B cell (primary cell): Measurements from ENCODE around the gene SLC25A38. TPM values are rescaled to one million over a fixed set of nuclear protein-coding genes. Genes with fewer than 3 reads are reported as not detected.

Source experiments
- ATAC-seq: fragments of 200-7000 bp; cut with Tn5 transposase; one replicate; pipeline ENCODE4 v1.10.0; 2021; ENCODE audit warnings: low read depth, mild to moderate bottlenecking, moderate number of reproducible peaks, moderate library complexity
- CTCF ChIA-PET: fragments of 350-600 bp; sonication (Branson Sonifier 250); formaldehyde crosslinking; loops from one replicate; lab custom pipeline; 2021; ENCODE audit warnings: antibody characterized with exemption, inconsistent platforms; lab: Charles Lee
- POLR2A ChIA-PET: fragments of 350-600 bp; sonication (Branson Sonifier 250); formaldehyde crosslinking; loops from one replicate; lab custom pipeline; 2021; ENCODE audit warnings: antibody characterized with exemption; lab: Charles Lee
- DNase-seq: peaks from one replicate; pipeline ENCODE4 v3.0.0; 2013
- H2AFZ ChIP-seq: 2 replicates; pipeline ENCODE4 v1.6.1; 2012; ENCODE audit warnings: mild to moderate bottlenecking, low read depth, low read length; ENCODE audit not compliant: insufficient read depth, poor library complexity, severe bottlenecking
- H3K27ac ChIP-seq, 2 donors: 1 replicate in 1 of 2; 2 replicates in 1 of 2; pipeline ENCODE4 v1.5.1; 2012 to 2013; ENCODE audit warnings: low read length in 2 of 2, mild to moderate bottlenecking in 2 of 2, moderate library complexity in 1 of 2
- H3K27me3 ChIP-seq, 4 experiments: fragments of 200-600 bp in 1 of 4; sonication (generic) in 1 of 4; replicated peaks in 1 of 4; 1 replicate in 2 of 4; 2 replicates in 2 of 4; pipeline versions ENCODE4 v1.6.1 to v1.7.0; 2013 to 2016; ENCODE audit warnings: low read length in 3 of 4, mild to moderate bottlenecking in 2 of 4, mixed read lengths in 1 of 4, moderate library complexity in 1 of 4; ENCODE audit not compliant: insufficient read depth in 4 of 4, control insufficient read depth in 3 of 4; ENCODE audit errors: control extremely low read depth in 1 of 4
- H3K36me3 ChIP-seq, 2 experiments: replicated peaks in 1 of 2; 1 replicate in 1 of 2; 2 replicates in 1 of 2; pipeline versions ENCODE4 v1.6.1 to v1.7.1; 2013; ENCODE audit warnings: low read length in 1 of 2; ENCODE audit not compliant: insufficient read depth in 2 of 2, control insufficient read depth in 1 of 2; ENCODE audit errors: control extremely low read depth in 1 of 2, extremely low read depth in 1 of 2
- H3K4me1 ChIP-seq, 2 donors: fragments of 200-600 bp in 1 of 2; sonication (generic) in 1 of 2; 1 replicate in 1 of 2; 2 replicates in 1 of 2; pipeline versions ENCODE4 v1.5.1 to v1.6.1; 2013 to 2017; ENCODE audit warnings: low read length in 2 of 2; ENCODE audit not compliant: control insufficient read depth in 2 of 2, insufficient read depth in 2 of 2
- H3K4me2 ChIP-seq: replicated peaks from 2 replicates; pipeline ENCODE3; 2012; ENCODE audit warnings: mild to moderate bottlenecking, low read depth, low read length; ENCODE audit not compliant: poor library complexity, severe bottlenecking
- H3K4me3 ChIP-seq, 5 experiments: fragments of 200-600 bp in 1 of 5; sonication (generic) in 1 of 5; 1 replicate in 3 of 5; 2 replicates in 2 of 5; pipeline versions ENCODE4 v1.5.1 to v1.7.0; 2011 to 2016; ENCODE audit warnings: low read length in 4 of 5, mild to moderate bottlenecking in 4 of 5, low read depth in 2 of 5, control low read depth in 1 of 5, moderate library complexity in 1 of 5; ENCODE audit not compliant: insufficient read depth in 1 of 5; ENCODE audit errors: control extremely low read depth in 1 of 5, extremely low read depth in 1 of 5
- H3K79me2 ChIP-seq: fragments of 200-600 bp; sonication (generic); one replicate; pipeline ENCODE4 v1.6.0; 2016; ENCODE audit warnings: low read length; ENCODE audit not compliant: control insufficient read depth, insufficient read depth
- H3K9ac ChIP-seq: fragments of 200-600 bp; sonication (generic); 2 replicates; pipeline ENCODE4 v1.6.1; 2017; ENCODE audit warnings: mild to moderate bottlenecking, low read length, moderate library complexity
- H3K9me3 ChIP-seq, 3 donors: one replicate each; pipeline versions ENCODE4 v1.6.1 to v1.7.1; 2013; ENCODE audit warnings: low read length in 2 of 3; ENCODE audit not compliant: control insufficient read depth in 2 of 3, insufficient read depth in 1 of 3; ENCODE audit errors: control extremely low read depth in 1 of 3
- H4K20me1 ChIP-seq: 2 replicates; pipeline ENCODE4 v1.6.0; 2012; ENCODE audit warnings: mild to moderate bottlenecking, low read length; ENCODE audit not compliant: insufficient read depth, control insufficient read depth, poor library complexity, severe bottlenecking
- H3K27ac Mint-ChIP-seq: one replicate; pipeline ENCODE4 v1.8.0; 2021; ENCODE audit warnings: mixed read lengths
- H3K27me3 Mint-ChIP-seq: one replicate; pipeline ENCODE4 v1.8.0; 2021; ENCODE audit warnings: mixed read lengths
- H3K4me1 Mint-ChIP-seq: one replicate; pipeline ENCODE4 v1.8.0; 2021; ENCODE audit warnings: mixed read lengths
- H3K4me3 Mint-ChIP-seq: one replicate; pipeline ENCODE4 v1.8.0; 2021; ENCODE audit warnings: mixed read lengths
- H3K9me3 Mint-ChIP-seq: one replicate; pipeline ENCODE4 v1.8.0; 2022; ENCODE audit warnings: mixed read lengths; ENCODE audit not compliant: insufficient read depth
- CTCF ChIP-seq: fragments of 200-600 bp; IDR thresholded peaks from one replicate; pipeline ENCODE4 v1.8.0; 2022; ENCODE audit warnings: antibody characterized with exemption, mild to moderate bottlenecking
- EZH2 ChIP-seq: IDR thresholded peaks from 2 replicates; pipeline ENCODE4 v1.6.1; 2012; ENCODE audit warnings: borderline replicate concordance, low read depth, mild to moderate bottlenecking, moderate library complexity, low read length; ENCODE audit not compliant: insufficient read depth, poor library complexity, severe bottlenecking
- WGBS: methylation state at CpG from one replicate; pipeline ENCODE4 v1.1.5; 2013; ENCODE audit warnings: missing lambda C conversion rate; ENCODE audit not compliant: insufficient coverage; 5-methylcytosine and 5-hydroxymethylcytosine counted together
- intact Hi-C: fragments of 100-400 bp; cut with micrococcal nuclease; formaldehyde crosslinking; loops from one replicate; pipeline ENCODE4 v1.10.0; 2022
- polyA plus RNA-seq: library from polyadenylated mRNA; depleted of rRNA; stranded (reverse); fragments of >200 nt; gene quantifications from 2 replicates; pipeline ENCODE4 v1.2.3, GENCODE V29; 2012
- total RNA-seq, 2 donors: library from RNA; stranded (reverse); fragments of 120-200 nt in 1 of 2; gene quantifications; 1 replicate in 1 of 2; 2 replicates in 1 of 2; pipeline versions ENCODE4 v1.2.3 to v1.2.4, GENCODE V29; 2013 to 2022

SLC25A38 gene
- total and polyA plus RNA-seq, 2 donors (not counting 1 experiment from before 2014, with no cell fraction given), result 45.5 to 53.0 TPM

GRCh38 chr3:39347586-39347876, 35.6 kb upstream of the SLC25A38 start:
- ATAC-seq, result no peak
- Mint-ChIP-seq H3K27ac (no peak overlapping the region), H3K27me3 (no peaks in the 10 kb centered on the region), H3K9me3 (no peaks in the 10 kb centered on the region), H3K4me3 (no peak overlapping the region), H3K4me1 (no peaks in the 10 kb centered on the region)
- Histone ChIP-seq H3K4me1 (no peaks in the 10 kb centered on the region), H3K27me3 (no peaks in the 10 kb centered on the region), H3K27ac (no peak overlapping the region), H4K20me1 (no peaks in the 10 kb centered on the region), H2AFZ (no peak overlapping the region), H3K9ac (no peak overlapping the region), H3K36me3 (no peaks in the 10 kb centered on the region), H3K79me2 (no peaks in the 10 kb centered on the region), H3K9me3 (peaks cover 0 to 1% (median 0%) of the 10 kb centered on the region in 3 donors), H3K4me2 (no peak overlapping the region), H3K4me3 (no peak overlapping the region)
- CTCF ChIA-PET, result no interaction called here
- DNase-seq, result no peak
- TF ChIP-seq CTCF (no peak), EZH2 (no peak)
- POLR2A ChIA-PET, result no interaction called here
- intact Hi-C loops, result no loop called here
- 100% methylated on average over 1 of the region's 3 CpGs for WGBS

- Histone ChIP-seq H3K4me3 (no peak overlapping the region), H3K9ac (no peak overlapping the region), H3K79me2 (no peaks in the 10 kb centered on the region), H4K20me1 (no peaks in the 10 kb centered on the region), H3K9me3 (peaks cover 0 to 1% (median 0%) of the 10 kb centered on the region in 3 donors), H3K36me3 (no peaks in the 10 kb centered on the region), H3K4me2 (no peak overlapping the region), H2AFZ (no peak overlapping the region), H3K27me3 (no peaks in the 10 kb centered on the region), H3K27ac (no peak overlapping the region), H3K4me1 (no peaks in the 10 kb centered on the region)
- H3K4me3 Mint-ChIP-seq, result no peak overlapping the region
- TF ChIP-seq CTCF (no peak), EZH2 (no peak)
- no peaks in the 10 kb centered on the region for H3K27me3 Mint-ChIP-seq
- no peak overlapping the region for H3K27ac Mint-ChIP-seq
- ChIA-PET POLR2A (no interaction called here), CTCF (no interaction called here)
- no peak for DNase-seq
- H3K9me3 Mint-ChIP-seq, result no peaks in the 10 kb centered on the region
- no peaks in the 10 kb centered on the region for H3K4me1 Mint-ChIP-seq
- intact Hi-C loops, result no loop called here
- 100% methylated on average over 2 of the region's 3 CpGs for WGBS
- no peak for ATAC-seq
These were observed 34.1 kb upstream of the SLC25A38 start for GRCh38 chr3:39349080-39349479.
